NCI-H82 treated with DMSO at 0.1 percent for 48 hours (cell line): ENCODE data around the gene CACNB3.
"Not testable (repeated sequence)": the region's sequence is repeated elsewhere in the genome, so short reads cannot be mapped to it uniquely, and the experiment has no call there.

ENCODE experiments used
- DNase-seq: peaks from one replicate; lab custom pipeline; 2025; ENCODE audit not compliant: unreplicated experiment; lab: John Stamatoyannopoulos, UW

Gene CACNB3

DNA sequence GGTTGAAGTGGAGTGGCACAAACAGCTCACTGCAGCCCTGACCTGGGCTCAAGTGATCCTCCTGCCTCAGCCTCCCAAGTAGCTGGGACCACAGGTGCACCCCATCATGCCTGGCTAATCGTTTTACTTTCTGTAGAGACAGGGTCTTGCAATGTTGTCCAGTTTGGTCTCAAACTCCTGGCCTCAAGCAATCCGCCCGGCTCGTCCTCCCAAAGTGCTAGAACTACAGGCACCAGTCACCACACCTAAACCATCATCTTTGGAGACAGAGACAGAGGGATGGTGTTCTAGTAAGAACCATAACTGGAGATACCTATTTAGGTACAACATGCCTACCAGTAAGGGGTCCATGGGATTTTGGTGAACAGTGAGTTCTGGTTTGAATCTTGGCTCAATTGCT, 36.2 kb downstream of the CACNB3 start:
- no peak for DNase-seq

DNA sequence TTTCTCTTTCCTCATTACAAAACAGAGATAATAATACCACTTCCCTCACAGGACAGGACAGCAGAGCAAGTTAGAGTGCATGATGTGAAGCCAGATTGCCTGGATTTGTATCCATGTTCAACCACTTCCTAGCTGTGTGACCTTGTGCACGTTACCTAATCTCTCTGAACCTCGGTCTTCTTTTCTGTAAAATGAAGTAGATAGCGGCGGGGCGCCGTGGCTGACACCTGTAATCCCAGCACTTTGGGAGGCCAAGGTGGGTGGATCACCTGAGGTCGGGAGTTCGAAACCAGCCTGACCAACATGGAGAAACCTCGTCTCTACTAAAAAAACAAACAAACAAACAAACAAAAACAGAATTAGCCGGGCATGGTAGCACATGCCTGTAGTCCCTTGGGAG, 36.6 kb downstream of the CACNB3 start:
- not testable (repeated sequence) for DNase-seq

DNA sequence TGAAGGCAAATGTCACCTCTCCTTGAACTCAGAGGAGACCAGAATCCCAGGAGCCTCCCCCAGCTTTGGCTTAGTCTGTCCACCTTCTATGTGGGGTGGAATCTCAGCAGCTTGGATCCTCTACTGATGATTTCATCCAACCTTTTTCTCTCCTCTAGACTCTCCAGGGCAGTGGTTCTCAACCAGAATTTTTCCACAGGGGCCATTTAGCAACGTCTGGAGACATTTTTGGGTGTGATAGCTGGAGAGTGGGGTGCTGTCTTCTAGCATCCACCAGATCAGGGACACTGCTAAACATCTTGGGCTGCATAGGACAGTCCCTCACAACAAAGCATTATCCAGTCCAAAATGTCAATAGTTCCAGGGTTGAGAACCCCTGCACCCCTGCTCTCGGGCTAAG, 38.1 kb downstream of the CACNB3 start:
- no peak for DNase-seq

DNA sequence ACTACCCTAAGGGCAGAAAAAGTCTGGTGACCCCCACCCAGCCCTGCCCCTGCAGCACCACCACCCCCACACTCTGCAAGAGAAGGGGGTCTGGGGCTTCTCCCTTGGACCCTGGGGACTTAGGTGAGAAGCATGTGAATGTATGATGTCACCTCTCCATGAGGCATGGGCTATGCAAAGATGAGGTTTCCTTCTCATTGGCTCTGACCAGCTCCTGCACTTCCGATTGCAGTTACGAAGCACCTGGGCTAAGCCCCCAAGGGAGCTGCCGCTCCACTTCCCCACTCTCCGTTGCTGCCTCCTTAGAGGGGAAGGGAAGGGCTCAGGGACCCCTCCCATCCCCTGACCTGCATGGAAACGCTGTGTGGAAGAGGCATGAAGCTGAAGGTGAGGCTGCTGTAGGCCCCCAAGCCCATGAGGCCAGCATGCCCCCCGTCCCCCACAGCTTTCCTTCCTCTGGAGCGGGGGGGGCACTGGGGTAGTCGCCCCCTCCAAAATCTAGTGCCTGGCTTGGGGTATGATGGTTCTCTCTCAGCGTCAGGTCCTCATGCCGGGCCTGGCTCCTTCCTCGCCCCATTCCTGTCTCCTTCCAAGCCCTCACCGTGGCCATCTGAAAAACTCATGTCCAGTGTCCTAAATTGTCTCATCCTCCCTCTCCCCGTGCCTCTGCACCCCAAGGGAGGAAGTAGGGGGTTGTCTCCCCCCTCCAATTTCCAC, 39.1 kb downstream of the CACNB3 start:
- no peak for DNase-seq

DNA sequence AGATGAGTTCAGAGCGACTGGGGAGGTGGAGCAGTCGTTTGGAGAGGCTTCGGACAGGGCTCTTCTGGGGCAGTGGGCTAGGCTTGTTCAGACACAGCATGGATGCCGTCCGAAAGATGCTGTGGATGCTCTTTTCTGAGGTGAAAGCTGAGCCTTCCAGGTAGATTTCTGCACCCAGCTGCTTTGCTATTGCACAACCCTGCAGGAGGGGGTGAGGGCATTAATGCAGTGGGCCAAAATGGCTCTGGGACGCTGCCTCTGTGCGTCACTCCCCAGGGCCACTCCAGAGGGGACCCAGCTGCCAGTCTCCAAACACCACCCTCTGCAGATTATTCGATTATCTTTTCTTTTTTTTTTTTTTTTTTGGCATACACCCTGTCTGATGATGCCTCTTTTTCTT, 39.7 kb downstream of the CACNB3 start:
- no peak for DNase-seq

DNA sequence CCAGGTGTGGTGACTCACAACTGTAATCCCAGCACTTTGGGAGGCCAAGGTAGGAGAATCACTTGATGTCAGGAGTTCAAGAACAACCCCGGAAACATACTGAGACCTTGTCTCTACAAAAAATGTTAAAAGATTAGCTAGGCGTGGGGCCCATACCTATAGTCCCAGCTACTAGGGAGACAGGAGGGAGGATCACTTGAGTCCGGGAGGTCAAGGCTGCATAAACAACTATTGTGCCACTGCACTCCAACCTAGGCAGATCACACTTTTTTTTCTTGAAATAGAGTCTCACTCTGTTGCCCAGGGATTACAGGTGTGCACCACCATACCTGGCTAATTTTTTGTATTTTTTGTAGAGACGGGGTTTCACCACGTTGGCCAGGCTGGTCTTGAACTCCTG, 41.3 kb downstream of the CACNB3 start:
- DNase-seq, result no peak

DNA sequence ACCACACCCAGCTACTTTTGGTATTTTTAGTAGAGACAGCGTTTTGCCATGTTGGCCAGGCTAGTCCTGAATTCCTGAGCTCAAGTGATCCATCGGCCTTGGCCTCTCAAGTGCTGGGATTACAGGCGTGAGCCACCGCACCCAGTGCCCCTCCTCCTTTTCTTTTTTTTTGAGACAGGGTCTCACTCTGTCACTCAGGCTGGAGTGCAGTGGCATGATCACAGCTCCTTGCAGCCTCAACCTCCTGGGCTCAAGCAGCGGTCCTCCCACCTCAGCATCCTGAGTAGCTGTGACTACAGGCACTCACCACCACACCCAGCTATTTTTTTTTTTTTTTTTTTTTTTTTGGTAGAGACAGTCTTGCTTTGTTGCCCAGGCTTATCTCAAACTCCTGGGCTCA, 41.9 kb downstream of the CACNB3 start:
- not testable (repeated sequence) for DNase-seq

DNA sequence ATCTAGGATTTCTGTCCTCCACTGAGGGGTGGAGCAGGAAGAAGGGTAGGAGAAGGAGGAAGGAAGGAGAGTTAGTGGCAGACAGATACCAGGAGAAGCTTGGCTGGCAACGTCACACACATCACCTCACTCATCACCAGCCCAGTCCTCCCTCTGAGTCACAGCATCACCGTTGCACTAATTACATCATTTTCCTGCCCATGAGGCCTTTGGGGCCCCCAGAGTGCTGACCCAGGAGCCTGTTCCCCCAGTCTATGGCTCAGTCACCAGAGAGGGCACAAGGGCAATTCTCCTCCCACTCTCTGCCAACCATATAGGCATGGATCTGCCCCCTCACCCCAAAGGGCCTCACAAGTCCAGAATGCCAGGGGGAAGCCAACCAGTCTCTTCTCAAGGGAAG, 42.8 kb downstream of the CACNB3 start:
- no peak for DNase-seq

DNA sequence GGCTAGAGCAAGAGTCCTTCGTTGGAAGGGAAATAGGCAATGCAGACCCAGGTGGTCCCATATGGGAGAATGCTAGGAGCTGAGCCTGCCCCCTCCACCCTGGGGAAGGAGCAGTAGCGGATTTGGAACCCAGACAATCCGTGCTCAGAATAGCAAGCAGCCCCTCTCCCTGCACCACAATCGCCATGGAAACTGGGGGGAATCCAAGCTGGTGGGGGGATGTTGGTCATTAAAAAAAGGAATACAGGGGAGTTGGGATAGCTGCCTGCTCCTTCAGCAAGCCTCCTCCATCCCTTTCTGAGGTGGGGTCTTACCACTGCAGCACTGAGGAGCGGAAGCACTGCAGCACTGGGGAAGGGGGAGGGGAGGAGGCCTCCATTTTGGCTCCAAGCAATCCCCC, 44.5 kb downstream of the CACNB3 start:
- DNase-seq, result no peak

DNA sequence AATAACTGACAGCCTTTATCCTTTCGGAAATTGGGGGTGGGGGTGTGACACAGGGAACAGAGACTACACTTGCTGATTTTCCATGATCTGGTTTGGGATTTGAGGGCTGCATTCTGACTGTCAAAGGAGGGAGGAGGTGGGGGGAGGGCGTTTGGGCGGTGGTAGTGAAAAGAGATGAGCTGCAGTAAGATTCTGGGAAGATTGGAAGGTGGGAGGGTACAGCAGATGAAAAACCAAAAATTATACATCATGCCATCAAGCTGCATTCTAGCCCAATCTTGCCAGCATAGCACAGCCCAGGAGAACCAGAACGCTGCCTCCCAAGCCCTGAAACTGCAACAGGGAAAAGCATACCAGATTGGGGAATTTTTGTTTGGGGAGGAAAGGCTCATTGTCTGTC, 45.0 kb downstream of the CACNB3 start:
- no peak for DNase-seq

DNA sequence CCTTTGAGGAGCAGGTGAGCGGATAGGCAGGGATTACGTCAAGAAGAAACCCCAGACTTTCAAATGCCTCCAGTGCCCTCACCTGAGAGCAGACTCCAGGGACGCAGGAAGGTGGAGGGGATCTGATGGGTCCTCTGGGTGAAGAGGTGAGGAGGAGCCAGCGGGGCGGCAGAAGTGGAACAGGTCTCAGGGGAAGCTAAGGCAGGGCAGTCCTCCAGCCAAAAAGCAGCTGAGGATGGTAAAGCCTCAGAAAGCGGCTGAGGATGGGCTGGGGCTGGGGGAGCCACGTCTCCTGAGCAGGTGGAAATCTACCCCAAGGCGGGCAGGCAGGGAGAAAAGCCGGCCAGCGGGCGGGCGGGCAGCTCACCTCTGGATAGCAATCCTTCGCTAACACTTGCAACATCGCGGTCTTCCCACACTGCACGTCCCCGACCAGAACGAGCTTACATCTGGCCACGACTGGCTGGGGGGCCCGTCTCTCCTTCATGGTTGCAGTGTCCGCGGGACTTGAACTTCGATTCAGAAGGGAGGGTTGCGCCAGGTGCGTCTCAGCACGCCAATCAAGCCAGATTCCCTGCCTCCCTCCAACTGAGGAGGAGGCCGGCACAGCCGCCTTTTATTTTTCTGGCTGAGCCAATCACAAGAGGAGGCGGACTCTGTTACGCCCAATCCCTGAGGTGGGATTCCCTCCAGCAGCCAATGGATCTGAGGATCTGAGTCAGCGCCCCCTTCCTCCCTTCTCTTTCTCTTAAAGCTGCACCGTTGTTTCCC, 47.2 kb downstream of the CACNB3 start, which contains the start of gene RND1:
Gene RND1, minus strand, starts transcription at position 590 of the 771 bp plus-strand sequence. Its CDS starts 103 bp downstream, at position 487.
- DNase-seq, result peak; percentile 82

DNA sequence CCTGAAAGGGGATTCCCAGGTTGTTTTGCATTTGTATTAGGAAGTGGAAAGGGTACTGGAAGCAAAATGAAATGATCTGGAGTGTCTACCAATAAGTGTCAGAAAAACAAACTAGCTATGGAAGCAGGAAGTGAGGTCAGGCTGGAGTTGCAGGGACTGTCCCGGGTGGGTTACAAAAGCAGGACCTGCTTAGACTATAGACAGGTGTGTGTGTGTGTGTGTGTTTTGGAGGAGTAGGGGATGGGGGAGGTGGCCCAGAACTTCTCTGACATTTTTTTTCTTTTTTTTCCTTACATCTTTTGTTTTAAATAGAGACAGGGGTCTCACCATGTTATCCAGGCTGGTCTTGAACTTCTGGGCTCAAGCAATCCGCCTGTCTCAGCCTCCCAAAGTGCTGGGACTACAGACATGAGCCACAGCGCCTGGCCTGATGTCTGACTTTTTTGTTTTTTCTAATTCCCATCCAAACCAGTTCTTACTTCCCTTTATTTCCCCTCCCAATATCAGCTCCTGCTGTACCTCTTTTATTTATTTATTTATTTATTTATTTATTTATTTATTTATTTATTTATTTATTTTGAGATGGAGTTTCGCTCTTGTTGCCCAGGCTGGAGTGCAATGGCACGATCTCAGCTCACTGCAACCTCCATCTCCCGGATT, 47.9 kb downstream of the CACNB3 start:
- no peak for DNase-seq

DNA sequence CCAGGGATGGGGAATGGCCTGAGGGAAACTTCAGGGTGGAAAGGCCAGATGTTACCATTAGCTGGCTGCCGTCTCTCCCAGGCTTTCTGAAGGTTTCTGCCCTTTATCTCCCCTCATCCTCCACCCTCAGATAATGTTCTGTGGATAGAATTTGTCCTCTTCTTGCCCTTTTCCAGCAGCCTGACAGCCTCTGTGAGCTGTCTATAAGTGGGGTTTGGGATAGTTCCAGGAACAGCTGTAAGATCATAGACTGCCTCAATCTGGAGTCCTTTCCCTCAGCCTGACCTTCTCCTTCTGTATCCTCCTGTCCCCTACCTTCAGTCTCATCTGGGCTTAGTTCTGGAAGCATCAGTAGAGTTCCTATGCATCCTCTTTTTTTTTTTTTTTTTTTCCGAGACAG, 50.2 kb downstream of the CACNB3 start:
- no peak for DNase-seq

DNA sequence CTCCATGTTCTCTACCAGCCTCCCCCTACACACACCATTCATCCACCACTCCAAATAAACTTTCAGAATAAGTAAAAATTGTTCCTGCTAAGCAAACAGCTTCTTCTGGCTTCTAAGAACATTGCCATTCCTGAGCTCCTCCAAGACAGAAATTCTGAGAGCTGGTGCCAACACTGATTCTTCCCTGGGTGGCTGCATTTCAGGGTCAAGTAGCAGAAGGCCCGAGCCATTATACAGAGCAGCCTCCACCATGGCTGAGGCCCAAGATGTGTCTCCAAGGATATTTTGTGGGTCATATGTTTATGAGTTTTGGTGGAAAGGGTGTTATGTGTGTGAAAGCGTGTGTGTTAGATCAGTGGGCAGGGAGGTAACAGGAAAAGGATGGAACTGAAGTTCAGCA, 50.9 kb downstream of the CACNB3 start:
- DNase-seq, result no peak

DNA sequence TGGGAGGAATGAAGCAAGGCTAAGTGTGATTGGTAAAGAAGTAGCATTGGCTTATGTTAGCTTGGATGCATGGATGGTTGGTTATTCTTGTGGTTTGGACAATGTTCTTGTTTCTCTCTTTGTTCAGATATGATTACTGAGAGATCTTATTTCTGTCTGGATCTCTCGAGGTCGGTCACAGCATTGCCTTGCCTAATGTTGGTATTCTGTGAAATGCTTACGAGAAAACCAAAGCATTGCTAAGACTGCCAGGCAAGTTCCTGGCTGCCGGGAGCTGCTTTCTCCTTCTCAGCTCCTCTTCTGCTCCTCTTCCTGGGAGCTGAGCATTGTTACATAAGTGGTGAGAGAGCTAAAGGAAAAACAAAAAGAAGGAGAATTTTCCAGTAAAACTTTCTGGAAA, 54.8 kb downstream of the CACNB3 start:
- DNase-seq, result no peak

DNA sequence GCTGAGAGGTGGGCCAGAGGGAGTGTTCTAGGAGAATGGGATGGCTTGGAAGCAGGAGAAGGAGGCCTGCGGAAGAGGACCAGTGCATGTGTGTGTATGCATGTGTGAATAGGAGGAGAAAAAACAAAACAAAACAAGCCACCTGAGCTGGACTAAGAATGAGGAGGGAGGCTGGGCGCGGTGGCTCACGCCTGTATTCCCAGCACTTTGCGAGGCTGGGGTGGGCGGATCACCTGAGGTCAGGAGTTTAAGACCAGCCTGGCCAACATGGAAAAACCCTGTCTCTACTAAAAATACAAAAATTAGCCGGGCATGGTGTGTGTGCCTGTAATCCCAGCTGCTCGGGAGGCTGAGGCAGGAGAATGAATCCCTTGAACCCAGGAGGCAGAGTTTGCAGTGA, 55.2 kb downstream of the CACNB3 start:
- DNase-seq, result not testable (repeated sequence)

DNA sequence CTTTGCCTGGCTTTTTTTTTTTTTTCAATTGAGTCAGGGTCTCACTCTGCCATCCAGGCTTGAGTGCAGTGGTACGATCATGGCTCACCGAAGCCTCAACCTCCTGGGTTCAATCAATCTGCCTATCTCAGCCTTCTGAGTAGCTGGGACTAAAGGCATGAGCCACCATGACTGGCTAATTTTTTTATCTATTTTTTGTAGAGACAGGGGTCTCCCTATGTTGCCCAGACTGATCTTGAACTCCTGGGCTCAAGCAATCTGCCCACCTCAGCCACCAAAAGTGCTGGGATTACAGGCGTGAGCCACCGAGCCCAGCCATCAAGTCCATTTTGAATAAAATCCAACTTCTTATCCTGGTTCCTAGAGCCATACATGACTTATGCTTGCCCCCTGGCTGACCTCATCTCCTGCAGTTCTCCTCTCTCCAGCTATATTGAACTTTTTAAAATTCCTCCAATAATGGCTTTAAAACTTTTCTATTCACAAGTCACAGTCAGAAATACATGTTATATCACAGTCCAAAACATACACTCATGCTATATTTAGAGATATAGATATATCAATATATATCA, 57.7 kb downstream of the CACNB3 start:
- DNase-seq, result no peak
